GM23248 (cell line): Measurements from ENCODE around the gene ARAP1. TPM values are rescaled to one million over a fixed set of nuclear protein-coding genes. Genes with fewer than 3 reads are reported as not detected.

Experiments
- DNase-seq: peaks from one replicate; pipeline ENCODE4 v3.0.0-alpha.2; 2015
- H2AFZ ChIP-seq: fragments of 200-600 bp; sonication (generic); 2 replicates; pipeline ENCODE4 v1.6.1; 2016; ENCODE audit warnings: antibody characterized with exemption
- H3F3A ChIP-seq: fragments of 200-600 bp; sonication (generic); 2 replicates; pipeline ENCODE4 v1.6.1; 2016; ENCODE audit warnings: mild to moderate bottlenecking, antibody characterized with exemption, mixed run types; ENCODE audit not compliant: insufficient read depth
- H3K27ac ChIP-seq: fragments of 200-600 bp; sonication (generic); 2 replicates; pipeline ENCODE4 v1.5.1; 2016; ENCODE audit warnings: mild to moderate bottlenecking
- H3K27me3 ChIP-seq: fragments of 200-600 bp; sonication (generic); replicated peaks from 2 replicates; pipeline ENCODE4 v1.6.1; 2016; ENCODE audit warnings: mild to moderate bottlenecking; ENCODE audit not compliant: insufficient read depth
- H3K36me3 ChIP-seq: fragments of 200-600 bp; sonication (generic); 2 replicates; pipeline ENCODE4 v1.6.1; 2016; ENCODE audit warnings: low read depth, mild to moderate bottlenecking
- H3K4me1 ChIP-seq: fragments of 200-600 bp; sonication (generic); 2 replicates; pipeline ENCODE4 v1.6.1; 2016; ENCODE audit warnings: mild to moderate bottlenecking; ENCODE audit not compliant: insufficient read depth
- H3K4me2 ChIP-seq: fragments of 200-600 bp; sonication (generic); one replicate; pipeline ENCODE4 v1.6.1; 2016; ENCODE audit warnings: mild to moderate bottlenecking; ENCODE audit not compliant: unreplicated experiment
- H3K4me3 ChIP-seq: fragments of 200-600 bp; sonication (generic); 2 replicates; pipeline ENCODE4 v1.5.1; 2016; ENCODE audit warnings: mild to moderate bottlenecking
- H3K79me2 ChIP-seq: fragments of 200-600 bp; sonication (generic); 2 replicates; pipeline ENCODE4 v1.6.1; 2016; ENCODE audit warnings: mild to moderate bottlenecking; ENCODE audit not compliant: insufficient read depth
- H3K9ac ChIP-seq: fragments of 200-600 bp; sonication (generic); 2 replicates; pipeline ENCODE4 v1.6.1; 2016; ENCODE audit warnings: mild to moderate bottlenecking
- H3K9me2 ChIP-seq: fragments of 200-600 bp; sonication (generic); 2 replicates; pipeline ENCODE4 v1.6.1; 2016; ENCODE audit warnings: mixed run types, mild to moderate bottlenecking, moderate library complexity; ENCODE audit not compliant: insufficient read depth
- H3K9me3 ChIP-seq: fragments of 200-600 bp; sonication (generic); one replicate; pipeline ENCODE4 v1.6.1; 2017; ENCODE audit warnings: low read depth
- H4K20me1 ChIP-seq: fragments of 200-600 bp; sonication (generic); 2 replicates; pipeline ENCODE4 v1.6.0; 2016; ENCODE audit not compliant: insufficient read depth
- EZH2 ChIP-seq: fragments of 200-600 bp; sonication (generic); IDR thresholded peaks from 2 replicates; pipeline ENCODE4 v1.6.1; 2018; ENCODE audit warnings: antibody characterized with exemption, mild to moderate bottlenecking; ENCODE audit not compliant: insufficient read depth, poor library complexity, severe bottlenecking
- EZH2phosphoT487 ChIP-seq: fragments of 200-600 bp; sonication (generic); IDR thresholded peaks from 2 replicates; pipeline ENCODE4 v1.6.1; 2018; ENCODE audit warnings: antibody characterized with exemption, moderate library complexity, mild to moderate bottlenecking, low read depth; ENCODE audit not compliant: insufficient read depth
- WGBS, 2 experiments: methylation state at CpG; one replicate each; pipeline ENCODE4 v1.1.6; 2015 to 2017; ENCODE audit warnings: low lambda C conversion rate in 2 of 2, low coverage in 1 of 2; ENCODE audit errors: missing lambda C conversion rate in 2 of 2; 5-methylcytosine and 5-hydroxymethylcytosine counted together
- in situ Hi-C: fragments of 300-500 bp; cut with MboI; formaldehyde crosslinking; loops from 2 replicates; pipeline ENCODE4 v1.15.0; 2020
- polyA plus RNA-seq: library from polyadenylated mRNA; unstranded; fragments of >200 nt; fragmentation: Nextera tagmentation; extraction: Ambion mirVana; gene quantifications from 2 replicates; pipeline ENCODE4 v1.2.1, GENCODE V29; 2016
- total RNA-seq: library from RNA; depleted of rRNA; stranded (reverse); fragments of >200 nt; shearing (Covaris generic); gene quantifications from 2 replicates; pipeline ENCODE4 v1.2.3, GENCODE V29; 2014

The ARAP1 gene
- total and polyA plus RNA-seq, 2 experiments from 2014 or later = 41.5 to 73.9 TPM

DNA sequence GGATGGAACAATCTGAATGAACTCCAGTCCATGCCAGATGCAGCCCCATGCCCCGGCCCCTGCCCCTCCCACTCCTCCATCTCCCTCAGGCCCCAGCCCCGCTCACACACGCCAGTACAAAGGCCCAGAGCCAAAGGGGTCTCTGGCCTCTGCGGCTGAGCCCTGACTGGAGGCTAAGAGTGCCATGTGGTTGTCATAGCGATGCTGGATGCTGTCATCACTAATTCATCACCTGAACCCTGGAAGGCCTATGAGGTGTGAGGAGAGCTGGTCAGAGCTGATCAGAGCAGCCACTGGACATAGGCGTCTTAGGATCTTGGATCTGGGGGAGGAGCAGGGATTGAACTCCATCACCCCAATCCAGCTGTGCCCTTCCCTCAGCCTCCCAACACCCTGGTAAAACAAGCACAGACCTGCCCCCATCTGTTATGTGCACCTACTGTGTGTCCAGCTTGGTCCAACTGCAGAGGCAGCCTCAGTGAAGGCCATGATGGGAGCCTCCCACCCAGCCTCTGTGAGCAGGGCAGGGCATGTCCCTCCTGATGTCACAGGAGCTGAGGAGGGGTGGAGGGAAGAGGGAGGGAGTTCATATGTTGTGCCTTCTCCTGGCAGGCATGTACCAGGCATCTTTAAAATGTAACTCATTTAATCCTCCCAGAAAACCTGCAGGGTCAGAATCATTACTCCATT lies 94.7 kb downstream of the ARAP1 start:
- Histone ChIP-seq H3K9me2 (no peaks in the 10 kb centered on the region), H3K4me3 (no peak overlapping the region), H3K27ac (no peak overlapping the region), H3K4me2 (no peak overlapping the region), H3K9me3 (no peaks in the 10 kb centered on the region), H3K9ac (no peak overlapping the region), H3K27me3 (peaks cover 32% of the 10 kb centered on the region), H3K4me1 (no peaks in the 10 kb centered on the region), H2AFZ (no peak overlapping the region), H3K36me3 (no peaks in the 10 kb centered on the region), H4K20me1 (no peaks in the 10 kb centered on the region), H3F3A (no peaks in the 10 kb centered on the region), H3K79me2 (no peaks in the 10 kb centered on the region)
- TF ChIP-seq EZH2phosphoT487 (no peak), EZH2 (no peak)
- WGBS, 2 experiments = 49 to 61% methylated on average over 5 to 6 of the region's 6 CpGs
- in situ Hi-C loops = no loop called here
- DNase-seq = no peak

GRCh38 chr11:72655896-72656464 lies 96.2 kb downstream of the ARAP1 start:
- Histone ChIP-seq H3K79me2 (no peaks in the 10 kb centered on the region), H3K4me3 (no peak overlapping the region), H4K20me1 (no peaks in the 10 kb centered on the region), H3F3A (no peaks in the 10 kb centered on the region), H3K36me3 (no peaks in the 10 kb centered on the region), H2AFZ (no peak overlapping the region), H3K4me2 (no peak overlapping the region), H3K9ac (no peak overlapping the region), H3K27me3 (peaks cover 28% of the 10 kb centered on the region), H3K27ac (no peak overlapping the region), H3K9me3 (no peaks in the 10 kb centered on the region), H3K9me2 (no peaks in the 10 kb centered on the region), H3K4me1 (no peaks in the 10 kb centered on the region)
- WGBS, 2 experiments = 40 to 45% methylated on average over 10 to 11 of the region's 11 CpGs
- no peak for DNase-seq
- in situ Hi-C loops = no loop called here
- no peak for TF ChIP-seq EZH2
- no peak for TF ChIP-seq EZH2phosphoT487

DNA sequence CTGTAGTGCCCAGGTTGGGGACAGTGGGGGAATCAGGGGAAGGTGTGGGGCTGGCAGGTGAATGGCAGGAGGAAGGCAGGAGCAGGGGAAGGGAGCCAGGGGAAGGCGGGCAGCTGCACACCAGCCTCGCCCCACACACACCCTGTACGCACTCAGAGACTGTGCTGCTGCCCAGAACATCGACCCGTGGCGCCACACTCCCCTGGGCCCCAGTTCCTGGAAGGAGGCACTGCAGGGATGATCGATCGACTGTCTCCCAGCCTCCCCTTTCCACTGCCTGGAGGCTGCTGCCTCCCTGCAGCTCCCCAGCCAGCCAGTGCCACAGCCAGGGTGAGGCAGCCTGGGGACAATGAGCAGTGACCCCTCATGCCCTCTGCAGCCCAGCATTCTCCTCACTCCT lies 97.2 kb downstream of the ARAP1 start:
- Histone ChIP-seq H3K4me1 (no peaks in the 10 kb centered on the region), H3K4me2 (no peak overlapping the region), H3K27me3 (peaks cover 19% of the 10 kb centered on the region), H3K36me3 (no peaks in the 10 kb centered on the region), H3K79me2 (no peaks in the 10 kb centered on the region), H3K9me3 (no peaks in the 10 kb centered on the region), H3K9ac (no peak overlapping the region), H2AFZ (no peak overlapping the region), H3K4me3 (no peak overlapping the region), H3F3A (no peaks in the 10 kb centered on the region), H4K20me1 (no peaks in the 10 kb centered on the region), H3K27ac (no peak overlapping the region), H3K9me2 (no peaks in the 10 kb centered on the region)
- WGBS, 2 experiments = 65 to 68% methylated on average over 6 to 8 of the region's 8 CpGs
- no peak for TF ChIP-seq EZH2phosphoT487
- in situ Hi-C loops = no loop called here
- DNase-seq = no peak

DNA sequence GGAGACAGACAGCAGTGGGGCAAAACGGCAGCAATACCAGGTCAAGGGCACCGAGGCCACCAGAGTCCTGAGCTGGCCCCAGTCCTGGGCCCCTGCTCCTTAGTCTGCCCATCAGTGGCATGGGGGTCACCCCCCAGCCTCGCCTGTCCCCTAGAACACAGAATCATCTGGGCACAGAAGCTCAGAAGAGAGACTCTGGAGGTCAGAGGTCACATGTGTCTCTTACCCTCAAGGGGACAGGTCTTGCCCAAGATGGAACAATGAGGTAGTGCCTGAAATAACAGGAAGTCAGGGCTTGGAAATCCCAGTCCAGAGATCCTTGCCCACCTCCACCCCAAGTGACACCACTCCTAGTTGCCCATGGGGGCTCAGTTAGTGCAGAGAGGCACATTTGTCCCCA lies 98.6 kb downstream of the ARAP1 start:
- TF ChIP-seq EZH2 = no peak
- H3K9me2 ChIP-seq = no peaks in the 10 kb centered on the region
- no peak for DNase-seq
- no peaks in the 10 kb centered on the region for H3K4me1 ChIP-seq
- H3K27me3 ChIP-seq = 0 out of 2 replicates have a peak, but pooled peaks cover 5% of the 10 kb centered on the region
- H3K36me3 ChIP-seq = no peaks in the 10 kb centered on the region
- H3K9ac ChIP-seq = no peak overlapping the region
- no peaks in the 10 kb centered on the region for H3F3A ChIP-seq
- 39 to 48% methylated on average over 2 to 3 of the region's 3 CpGs for WGBS, 2 experiments
- in situ Hi-C loops = no loop called here
- no peak overlapping the region for H3K27ac ChIP-seq
- H3K4me3 ChIP-seq = no peak overlapping the region
- H3K79me2 ChIP-seq = no peaks in the 10 kb centered on the region
- H4K20me1 ChIP-seq = no peaks in the 10 kb centered on the region
- no peak overlapping the region for H2AFZ ChIP-seq
- no peak overlapping the region for H3K4me2 ChIP-seq
- H3K9me3 ChIP-seq = no peaks in the 10 kb centered on the region
